ENCODE results near the gene LRP2. TPM values are rescaled to one million over a fixed set of nuclear protein-coding genes. Genes with fewer than 3 reads are reported as not detected.
"Not testable (repeated sequence)": the region's sequence is repeated elsewhere in the genome, so short reads cannot be mapped to it uniquely, and the experiment has no call there.

The LRP2 gene
- total RNA-seq, 1 donor from 2014 or later, result not detected

DNA sequence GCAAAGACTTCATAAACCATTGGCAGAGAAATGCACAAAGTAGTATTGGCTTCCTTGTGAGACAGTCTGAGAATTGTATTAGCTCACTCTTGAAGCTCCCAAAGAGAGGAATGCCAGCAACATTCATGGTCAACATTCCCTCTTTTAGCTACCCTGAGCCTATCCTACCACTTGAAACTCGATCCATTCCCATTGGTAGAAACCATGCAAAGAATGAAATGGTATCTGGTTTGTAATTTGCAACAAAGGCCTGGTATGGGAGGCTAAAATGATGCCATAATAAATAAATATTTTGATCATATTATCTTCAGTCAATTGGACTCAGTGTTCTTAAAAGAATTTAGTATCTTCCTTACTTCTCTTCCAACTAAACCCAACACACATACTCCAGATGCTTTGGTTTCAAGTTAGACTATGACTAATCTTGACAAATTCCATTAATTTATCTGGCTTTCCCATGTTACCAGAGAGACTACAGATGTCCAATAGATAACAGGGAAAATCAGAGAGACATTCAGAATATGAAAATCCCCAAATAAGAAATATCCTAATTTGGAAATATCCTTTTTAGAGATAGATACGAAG lies 190.1 kb downstream of the LRP2 start:
- ATAC-seq, result no peak

GRCh38 chr2:169165791-169166190 lies 196.5 kb downstream of the LRP2 start:
- ATAC-seq, result no peak

DNA sequence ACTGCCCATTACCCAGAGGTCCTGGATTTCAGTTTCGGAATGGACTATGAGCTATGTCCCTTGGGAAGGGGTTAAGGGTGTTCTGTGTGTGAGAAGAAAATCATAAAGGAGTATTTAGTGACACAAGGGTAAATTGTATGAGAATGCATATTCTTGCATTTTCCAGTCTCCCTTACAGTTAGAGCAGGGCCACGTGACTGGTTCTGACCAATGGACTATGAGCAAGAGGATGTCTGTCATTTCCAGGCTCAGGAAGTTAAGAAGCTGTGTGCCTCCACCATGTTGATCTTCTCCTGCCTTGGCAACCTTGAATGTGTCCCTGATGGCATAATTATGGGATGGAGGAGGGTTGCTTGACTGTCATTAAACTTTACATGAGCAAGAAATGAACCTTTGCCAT lies 198.0 kb downstream of the LRP2 start:
- ATAC-seq, result no peak

DNA sequence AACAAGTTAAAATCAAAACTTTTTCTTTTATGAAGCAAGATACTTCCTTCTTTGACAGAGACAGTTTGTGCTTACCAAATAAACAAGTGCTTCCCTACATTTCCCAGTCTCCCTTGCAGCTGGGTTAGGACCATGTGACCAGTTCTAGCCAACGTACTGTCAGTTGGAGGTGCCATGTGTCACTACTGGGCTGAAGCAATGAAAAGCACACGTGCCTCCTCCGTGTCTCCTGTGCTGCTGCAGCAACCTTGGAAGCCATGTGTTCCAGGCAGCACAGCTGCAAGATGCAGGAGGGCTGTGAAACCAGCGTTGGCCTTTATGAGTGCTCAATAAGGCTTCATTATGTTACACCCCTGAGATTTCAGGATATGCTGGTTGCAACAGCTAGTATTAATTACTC lies 199.7 kb downstream of the LRP2 start:
- ATAC-seq, result no peak

GRCh38 chr2:169160926-169161481 lies 201.3 kb downstream of the LRP2 start:
- peak; percentile 49 for ATAC-seq

DNA sequence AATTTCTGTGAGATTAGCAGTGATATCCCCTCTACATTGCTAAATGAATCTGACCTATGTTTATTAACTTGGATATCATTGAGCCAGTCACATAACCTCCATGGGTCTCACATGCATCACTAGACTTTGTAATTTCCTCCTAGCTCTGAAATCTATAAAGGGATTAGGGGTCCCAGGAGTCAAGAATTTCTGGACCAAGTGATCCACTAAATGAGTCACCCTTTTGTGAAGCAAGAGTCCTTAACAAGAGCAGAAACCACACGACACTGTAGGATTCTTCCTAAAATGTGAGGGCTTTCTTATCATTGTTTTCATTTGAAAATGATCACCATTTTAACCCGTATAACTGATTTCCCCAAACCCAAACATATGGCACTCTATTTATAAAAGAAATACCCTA lies 202.6 kb downstream of the LRP2 start:
- no peak for ATAC-seq

DNA sequence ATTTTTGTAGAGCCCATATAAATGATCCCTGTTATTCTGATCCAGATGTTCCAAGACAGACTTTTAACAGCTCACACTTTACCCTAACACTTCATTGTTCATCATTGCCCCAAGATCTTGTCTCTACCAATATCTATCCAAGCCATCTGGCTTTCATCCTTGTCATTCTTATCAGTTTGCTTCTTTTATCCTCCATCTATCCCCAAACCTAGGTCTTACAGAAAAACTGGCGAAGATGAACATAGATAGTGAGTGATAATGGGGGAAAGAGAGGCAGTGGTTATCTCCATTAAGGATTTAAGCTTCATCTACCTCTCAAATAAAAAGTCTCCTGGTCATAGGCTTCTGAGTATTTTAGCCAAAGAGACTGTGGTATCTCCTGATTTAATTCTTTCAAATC lies 203.5 kb downstream of the LRP2 start:
- no peak for ATAC-seq

DNA sequence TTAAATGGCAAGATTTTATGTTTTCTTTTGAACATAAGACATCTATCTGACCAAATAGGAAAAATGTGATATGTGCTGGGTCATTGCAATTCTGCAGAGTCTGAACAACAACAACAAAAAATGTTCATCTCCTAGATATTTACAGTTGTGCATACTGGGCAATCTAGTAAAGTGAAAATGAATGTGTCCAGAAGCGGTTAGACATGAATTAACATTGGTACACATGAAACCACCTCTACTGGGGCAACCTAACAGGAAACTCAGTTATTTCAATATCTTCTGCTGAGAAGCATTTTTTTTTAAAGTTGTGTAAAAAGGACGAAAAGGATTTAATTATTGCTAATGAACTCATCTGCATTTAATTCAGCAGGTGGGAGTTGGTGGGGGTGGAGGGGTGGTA lies 216.1 kb downstream of the LRP2 start:
- no peak for ATAC-seq

- no peak for ATAC-seq
Measured at GRCh38 chr2:169143998-169144397, 218.3 kb downstream of the LRP2 start.

DNA sequence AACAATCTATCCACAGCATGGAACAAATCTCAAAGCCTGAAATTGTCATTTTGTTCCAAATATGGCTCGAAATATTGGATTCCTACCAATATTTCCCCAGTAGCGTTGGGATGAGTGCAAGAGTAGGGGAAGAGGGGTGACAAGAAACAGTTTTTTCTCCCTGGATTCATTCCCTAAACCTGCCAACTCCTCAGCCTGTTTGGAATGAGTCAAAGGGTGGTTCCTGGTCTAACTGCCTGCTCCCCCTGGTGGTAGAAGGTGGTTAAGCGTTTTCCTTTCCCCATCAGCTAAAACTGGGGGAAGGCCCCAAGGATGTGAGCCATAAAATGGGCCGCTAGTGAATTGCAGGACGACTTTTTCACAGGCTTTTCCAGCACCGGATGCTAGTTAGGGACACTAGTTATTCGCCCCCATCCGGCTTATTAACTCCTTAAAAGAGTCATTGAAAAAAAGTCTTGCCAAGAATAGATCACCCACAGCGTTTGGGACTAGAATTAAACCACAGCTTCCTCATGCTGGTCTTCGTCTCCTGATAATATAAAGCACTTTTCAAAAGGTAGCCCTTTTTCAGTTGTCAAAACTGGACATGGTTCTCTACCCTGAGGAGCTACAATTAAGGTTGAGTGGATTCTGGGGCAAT lies 220.5 kb downstream of the LRP2 start:
- ATAC-seq, result peak; percentile 75

GRCh38 chr2:169139993-169140767 lies 222.2 kb downstream of the LRP2 start:
- ATAC-seq, result no peak

GRCh38 chr2:169139145-169139544 lies 223.2 kb downstream of the LRP2 start:
- no peak for ATAC-seq

GRCh38 chr2:169137924-169138323 lies 224.4 kb downstream of the LRP2 start:
- ATAC-seq, result no peak

- ATAC-seq, result no peak
Measured at GRCh38 chr2:169136885-169137534, 225.3 kb downstream of the LRP2 start.

GRCh38 chr2:169136428-169136827 lies 225.9 kb downstream of the LRP2 start:
- not testable (repeated sequence) for ATAC-seq

- not testable (repeated sequence) for ATAC-seq
Measured at GRCh38 chr2:169134272-169134671, 228.1 kb downstream of the LRP2 start.

GRCh38 chr2:169131587-169132512 lies 230.5 kb downstream of the LRP2 start:
- ATAC-seq, result peak; percentile 83

- no peak for ATAC-seq
Measured at GRCh38 chr2:169129703-169130243, 232.6 kb downstream of the LRP2 start.

DNA sequence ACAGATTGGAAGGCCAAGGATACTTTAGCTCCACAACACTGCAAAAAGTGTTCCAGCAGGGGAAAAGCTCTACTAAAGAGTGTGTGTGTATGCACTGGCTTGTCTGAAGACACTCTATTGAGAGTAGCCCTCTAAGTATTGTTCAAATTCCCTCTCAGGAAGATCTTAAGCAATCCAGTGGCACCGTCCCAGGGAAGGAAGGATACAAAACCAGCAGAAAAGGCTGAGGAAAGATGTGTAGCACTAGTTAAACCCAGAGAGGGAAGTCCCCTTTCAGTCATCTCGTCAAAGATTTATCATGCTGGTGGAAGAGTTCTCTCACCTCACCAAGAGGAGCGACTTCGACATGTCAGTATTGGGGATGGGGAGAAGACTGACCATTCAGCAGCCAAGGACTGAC lies 242.5 kb downstream of the LRP2 start:
- ATAC-seq, result no peak

DNA sequence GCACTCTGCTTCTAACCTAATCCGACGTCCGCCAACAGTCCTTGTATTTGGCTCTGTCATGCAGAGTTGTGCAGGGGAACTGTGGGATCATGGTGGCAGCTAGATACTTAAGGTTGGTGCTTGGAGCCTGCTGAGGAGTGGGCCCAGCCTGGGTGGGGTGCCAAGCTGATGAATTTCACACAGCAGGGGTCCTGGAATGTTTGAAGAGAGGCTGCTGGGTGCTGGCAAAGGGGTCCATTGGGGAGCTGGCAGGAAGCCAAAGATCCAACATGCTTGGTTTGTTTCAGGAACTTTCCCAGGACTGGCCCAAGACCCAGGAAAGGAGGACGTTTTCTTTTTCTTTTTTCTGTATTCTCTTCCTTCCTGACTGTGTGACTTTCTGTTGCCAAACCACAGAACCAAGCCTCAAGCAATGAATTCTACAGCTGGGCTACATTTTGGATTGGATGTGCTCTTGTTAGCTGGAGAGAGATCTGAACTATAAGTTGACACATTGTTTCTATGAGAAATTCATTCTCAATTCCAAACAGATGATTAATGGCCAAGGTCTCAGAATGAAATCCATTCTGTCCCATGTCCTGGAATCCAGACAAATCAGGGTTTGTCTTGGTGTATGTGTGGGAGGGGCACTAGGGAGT lies 243.1 kb downstream of the LRP2 start:
- no peak for ATAC-seq

GRCh38 chr2:169118060-169118459 lies 244.3 kb downstream of the LRP2 start:
- no peak for ATAC-seq
